DMS 273 treated with DMSO at 0.1 percent for 48 hours (cell line): Measurements from ENCODE around the gene LRIG2.
A peak's percentile ranks its signal among the peaks of the same experiment; 100 is the strongest.
"Not testable (repeated sequence)": the region's sequence is repeated elsewhere in the genome, so short reads cannot be mapped to it uniquely, and the experiment has no call there.

Source experiments
- DNase-seq: peaks from one replicate; lab custom pipeline; 2025; lab: John Stamatoyannopoulos, UW

Gene LRIG2

DNA sequence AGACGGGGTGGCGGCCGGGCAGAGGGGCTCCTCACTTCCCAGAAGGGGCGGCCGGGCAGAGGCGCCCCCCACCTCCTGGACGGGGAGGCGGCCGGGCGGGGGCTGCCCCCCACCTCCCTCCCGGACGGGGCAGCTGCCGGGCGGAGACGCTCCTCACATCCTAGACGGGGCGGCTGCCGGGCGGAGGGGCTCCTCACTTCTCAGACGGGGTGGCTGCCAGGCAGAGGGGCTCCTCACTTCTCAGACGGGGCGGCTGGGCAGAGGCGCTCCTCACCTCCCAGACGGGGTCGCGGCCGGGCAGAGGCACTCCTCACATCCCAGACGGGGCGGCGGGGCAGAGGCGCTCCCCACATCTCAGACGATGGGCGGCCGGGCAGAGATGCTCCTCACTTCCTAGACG, 9.5 kb upstream of the LRIG2 start:
- DNase-seq, result not testable (repeated sequence)

GRCh38 chr1:113072141-113072756, 749 bp upstream of the LRIG2 start:
- DNase-seq, result no peak

GRCh38 chr1:113073479-113073950, 517 bp downstream of the LRIG2 start:
- DNase-seq, result no peak

DNA sequence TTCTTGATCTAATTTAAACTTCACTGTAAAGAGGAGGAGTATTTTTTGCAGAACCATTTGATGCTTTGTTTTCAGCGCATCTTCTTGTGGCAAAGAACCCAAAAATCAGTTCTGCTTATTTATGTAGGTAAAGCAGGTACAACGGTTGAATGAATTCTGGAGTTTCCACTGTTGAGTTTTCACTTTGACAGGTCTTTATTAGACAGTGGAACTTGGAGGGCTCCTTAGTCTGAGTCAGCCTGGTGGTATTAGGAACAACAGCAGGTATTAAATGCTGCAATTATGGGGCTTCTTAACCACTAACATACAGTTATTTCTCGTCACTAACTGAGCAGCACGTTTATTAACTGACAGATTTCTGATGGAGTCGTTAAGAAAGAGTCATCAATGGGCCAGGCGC, 1.2 kb downstream of the LRIG2 start:
- no peak for DNase-seq

GRCh38 chr1:113077978-113078377, 5.0 kb downstream of the LRIG2 start:
- DNase-seq, result not testable (repeated sequence)

DNA sequence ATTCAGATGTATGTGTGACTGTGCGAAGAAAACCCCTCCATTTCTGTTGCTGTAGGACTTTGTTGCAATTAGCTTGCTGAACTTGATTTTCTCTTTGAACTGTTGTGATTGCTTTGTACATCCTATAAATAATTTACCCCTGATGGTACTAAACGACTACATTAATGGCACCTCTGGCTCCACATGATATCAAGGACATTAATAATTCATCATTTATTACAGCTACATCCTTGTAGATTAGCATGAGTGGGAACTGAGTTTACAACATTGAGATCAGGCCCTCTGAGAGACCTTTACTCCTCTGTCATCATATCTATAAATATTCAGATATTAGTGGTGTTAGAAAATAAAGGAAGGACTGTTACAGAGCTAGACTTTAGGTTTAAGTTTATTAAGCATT, 13.5 kb downstream of the LRIG2 start:
- DNase-seq, result no peak

GRCh38 chr1:113088972-113089371, 16.0 kb downstream of the LRIG2 start:
- peak; percentile 23 for DNase-seq

- DNase-seq, result no peak
Measured at GRCh38 chr1:113090051-113090450, 17.1 kb downstream of the LRIG2 start.

DNA sequence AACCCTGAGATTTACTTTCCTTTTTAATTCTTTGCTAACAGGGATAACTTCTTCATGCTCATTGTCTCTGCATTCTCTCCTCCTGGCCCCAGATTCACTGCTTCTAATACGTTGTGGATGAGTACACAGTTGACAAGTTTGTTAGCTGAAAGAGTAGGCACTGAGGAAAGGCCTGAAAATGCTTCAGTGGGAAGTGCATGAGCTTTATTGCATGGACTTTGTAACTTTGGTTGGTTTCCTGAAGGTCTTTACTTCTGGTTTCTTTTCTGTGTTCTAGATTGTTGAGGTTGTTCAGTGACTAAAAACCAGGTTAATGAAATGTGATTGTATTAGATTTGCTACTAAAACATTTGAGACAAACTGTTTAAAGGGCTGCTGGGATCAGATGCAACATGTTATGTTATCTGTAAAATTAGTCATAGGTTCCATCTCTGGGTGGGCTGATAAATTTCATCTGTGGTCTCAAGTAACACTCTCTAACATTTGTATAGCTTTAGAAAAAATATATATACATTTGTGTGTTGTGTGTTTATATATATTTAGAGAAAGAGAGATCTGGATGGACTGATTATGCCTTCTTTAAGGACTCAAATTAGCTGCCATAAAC, 19.1 kb downstream of the LRIG2 start:
- no peak for DNase-seq

DNA sequence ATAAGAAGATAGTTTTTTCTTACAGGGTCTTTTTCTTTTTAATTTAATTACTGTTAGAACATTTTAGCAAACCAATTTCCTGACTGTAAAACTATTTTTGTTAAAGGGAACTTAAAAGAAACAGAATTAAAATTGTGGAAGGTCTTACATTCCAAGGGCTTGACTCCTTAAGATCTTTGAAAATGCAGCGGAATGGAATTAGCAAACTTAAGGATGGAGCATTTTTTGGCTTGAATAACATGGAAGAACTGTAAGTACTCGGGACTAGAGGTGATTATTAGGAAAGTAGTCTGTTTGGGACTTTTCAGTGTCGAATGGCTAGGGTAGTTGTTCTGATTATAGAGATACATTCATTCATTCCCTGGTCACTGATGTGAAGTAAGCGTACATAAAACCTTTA, 21.5 kb downstream of the LRIG2 start:
- DNase-seq, result no peak

GRCh38 chr1:113095790-113096455, 22.9 kb downstream of the LRIG2 start:
- DNase-seq, result no peak

- no peak for DNase-seq
Measured at GRCh38 chr1:113096493-113096892, 23.5 kb downstream of the LRIG2 start.

GRCh38 chr1:113101588-113101987, 28.6 kb downstream of the LRIG2 start:
- DNase-seq, result no peak

- no peak for DNase-seq
Measured at GRCh38 chr1:113103048-113103447, 30.1 kb downstream of the LRIG2 start.

DNA sequence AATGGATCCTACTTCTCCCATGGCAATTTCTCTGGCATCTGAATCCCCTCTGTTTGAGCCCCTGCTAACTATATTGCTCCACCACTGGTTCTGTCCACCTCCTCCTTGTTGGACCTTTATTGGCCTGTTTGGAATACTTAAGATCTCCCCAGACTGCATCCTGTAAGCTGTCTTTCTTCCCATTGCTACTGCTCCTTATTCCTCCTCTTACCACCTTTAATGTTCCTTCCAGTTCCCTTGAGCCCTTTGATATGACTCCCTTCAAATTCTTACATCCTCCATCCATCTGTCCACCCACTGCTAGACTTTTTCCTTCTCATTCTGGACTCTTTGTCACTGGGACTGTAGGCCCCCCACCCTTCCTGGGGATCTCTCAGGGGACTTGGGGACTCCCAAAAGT, 31.0 kb downstream of the LRIG2 start:
- no peak for DNase-seq

GRCh38 chr1:113106910-113107309, 33.9 kb downstream of the LRIG2 start:
- no peak for DNase-seq

DNA sequence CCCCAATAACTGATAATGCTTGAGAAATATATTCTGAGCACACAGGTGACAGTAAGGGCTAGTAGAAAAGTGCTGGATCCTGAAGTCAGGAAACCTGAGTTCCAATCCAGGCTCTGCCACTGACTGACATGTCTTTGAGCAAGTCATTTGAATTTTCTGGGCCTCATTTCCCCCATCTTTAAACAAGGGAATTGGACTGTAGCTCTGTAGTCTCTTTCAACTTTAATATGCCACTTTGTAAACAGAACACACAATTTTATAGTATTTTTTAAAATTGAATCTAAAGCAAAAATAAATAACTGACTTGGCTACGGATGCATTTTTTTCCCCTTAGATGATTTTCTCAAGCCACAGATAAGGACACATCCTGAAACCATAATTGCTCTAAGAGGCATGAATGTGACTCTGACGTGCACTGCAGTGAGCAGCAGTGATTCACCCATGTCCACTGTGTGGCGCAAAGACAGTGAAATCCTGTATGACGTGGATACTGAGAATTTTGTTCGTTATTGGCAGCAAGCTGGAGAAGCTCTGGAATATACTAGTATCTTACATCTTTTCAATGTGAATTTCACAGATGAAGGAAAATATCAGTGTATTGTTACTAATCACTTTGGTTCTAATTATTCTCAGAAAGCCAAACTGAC, 37.0 kb downstream of the LRIG2 start:
- DNase-seq, result no peak

- DNase-seq, result no peak
Measured at GRCh38 chr1:113118266-113118665, 45.3 kb downstream of the LRIG2 start.

DNA sequence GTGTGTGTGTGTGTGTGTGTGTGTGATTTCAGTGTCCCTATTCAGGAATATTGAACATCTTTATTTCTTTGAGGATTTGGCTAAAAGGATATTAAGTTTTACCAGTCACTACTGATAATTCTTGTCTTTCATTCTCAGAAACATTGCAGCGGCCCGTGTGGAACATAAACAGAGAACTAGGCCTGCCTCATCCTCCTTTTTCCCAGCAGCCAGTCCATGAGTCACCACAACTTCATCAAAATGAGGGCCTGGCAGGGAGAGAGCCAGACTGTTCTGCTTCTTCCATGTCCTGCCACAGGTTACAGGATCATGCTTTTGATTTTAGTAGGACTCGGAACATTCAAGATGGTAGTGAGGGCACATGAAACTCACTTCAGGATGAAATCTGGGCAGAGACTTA, 50.7 kb downstream of the LRIG2 start:
- DNase-seq, result no peak

- DNase-seq, result no peak
Measured at GRCh38 chr1:113124366-113124765, 51.4 kb downstream of the LRIG2 start.

DNA sequence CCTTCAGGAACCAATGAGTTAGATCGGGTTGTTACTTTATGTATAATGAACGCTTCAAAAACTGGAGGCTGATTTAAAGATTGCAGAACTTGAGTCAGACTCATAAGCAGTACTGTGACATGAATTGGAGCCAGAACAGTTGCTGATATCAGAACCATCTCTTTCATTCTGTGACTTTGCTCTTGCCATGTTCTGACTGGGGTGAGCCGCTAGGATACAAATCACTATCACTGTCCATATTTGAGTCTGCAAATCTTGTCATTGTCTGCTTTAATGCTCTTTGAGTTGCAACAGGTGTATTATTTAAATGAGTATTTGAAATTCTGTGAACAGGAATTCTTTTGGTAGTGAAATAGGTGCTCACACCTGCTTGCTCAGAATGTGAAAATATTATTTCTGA, 52.5 kb downstream of the LRIG2 start:
- no peak for DNase-seq

- no peak for DNase-seq
Measured at GRCh38 chr1:113126207-113126606, 53.2 kb downstream of the LRIG2 start.

DNA sequence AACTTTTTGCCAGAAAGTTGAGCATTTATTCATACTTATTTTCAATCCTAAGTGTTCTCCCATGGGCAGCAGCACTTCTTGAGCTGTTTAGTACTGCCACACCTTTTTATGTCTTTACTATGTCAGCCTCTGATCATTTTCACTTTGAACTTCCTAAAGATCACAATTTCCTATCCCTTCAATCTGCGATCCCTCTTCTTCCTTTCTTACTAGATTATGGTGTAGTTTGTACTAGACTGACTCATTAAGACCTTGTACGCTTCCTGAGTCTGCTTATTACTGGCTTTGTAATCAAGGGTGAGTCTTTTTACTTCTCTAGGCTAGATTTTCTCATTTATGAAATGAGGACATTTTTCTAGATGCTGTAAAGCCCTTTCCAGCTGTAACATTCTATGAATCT, 55.1 kb downstream of the LRIG2 start:
- DNase-seq, result no peak
